ENCODE results near the gene CC2D2A.

- TF ChIP-seq CTCF (IDR thresholded peaks at IDR 0.05; ENCODE audit: insufficient read depth, low read depth, low read length) (no peak), EZH2 (IDR thresholded peaks at IDR 0.05; ENCODE audit: insufficient read depth, low read length) (no peak)
Observed at GRCh38 chr4:15612136-15612535, 142.5 kb downstream of the CC2D2A start.

Measured in astrocyte (in vitro differentiated cells and primary cell).